HepG2 (cell line): ENCODE measurements around the gene ARPIN. TPM values are rescaled to one million over a fixed set of nuclear protein-coding genes. Genes with fewer than 3 reads are reported as not detected.

Experiments used
- AHDC1 ChIP-seq: sonication (generic); formaldehyde crosslinking; IDR thresholded peaks from 2 replicates; pipeline ENCODE4 v1.5.1; 2020; ENCODE audit warnings: mild to moderate bottlenecking, missing genetic modification reagents, borderline replicate concordance
- CREB1 ChIP-seq, 2 experiments: fragments of 450-650 bp in 1 of 2; IDR thresholded peaks; 2 replicates each; pipeline ENCODE4 v1.6.1; 2016 to 2017; ENCODE audit warnings: control low read depth in 1 of 2, mild to moderate bottlenecking in 1 of 2, missing compliant biosample characterization in 1 of 2, missing genetic modification characterization in 1 of 2
- EP300 ChIP-seq, 3 experiments: sonication (generic) in 1 of 3; formaldehyde crosslinking in 1 of 3; IDR thresholded peaks; 2 replicates each; pipeline versions ENCODE4 v1.5.1 to v1.6.1; 2011 to 2020; ENCODE audit warnings: low read depth in 2 of 3, low read length in 2 of 3, borderline replicate concordance in 1 of 3, improper control_type of control experiment in 1 of 3, mild to moderate bottlenecking in 1 of 3, missing genetic modification reagents in 1 of 3, moderate library complexity in 1 of 3
- FOSL2 ChIP-seq: sonication (generic); formaldehyde crosslinking; IDR thresholded peaks from 2 replicates; pipeline ENCODE4 v1.4.0; 2020; ENCODE audit warnings: missing genetic modification reagents
- FOXJ3 ChIP-seq: sonication (generic); formaldehyde crosslinking; IDR thresholded peaks from 2 replicates; pipeline ENCODE4 v1.4.0; 2020; ENCODE audit warnings: missing genetic modification reagents, mild to moderate bottlenecking, borderline replicate concordance
- GATAD2A ChIP-seq: IDR thresholded peaks from 2 replicates; pipeline ENCODE4 v1.6.1; 2016
- MIXL1 ChIP-seq: IDR thresholded peaks from 2 replicates; pipeline ENCODE4 v1.6.1; 2016
- SALL2 ChIP-seq: sonication (generic); formaldehyde crosslinking; IDR thresholded peaks from 2 replicates; pipeline ENCODE4 v1.8.1; 2023; ENCODE audit warnings: mild to moderate bottlenecking, missing genetic modification reagents, inconsistent platforms
- SOX5 ChIP-seq: IDR thresholded peaks from 2 replicates; pipeline ENCODE4 v1.6.1; 2016; ENCODE audit warnings: borderline replicate concordance
- TBX3 ChIP-seq: fragments of 450-650 bp; IDR thresholded peaks from 2 replicates; pipeline ENCODE4 v1.6.1; 2017; ENCODE audit warnings: antibody characterized with exemption, mild to moderate bottlenecking, inconsistent platforms, borderline replicate concordance
- ZNF558 ChIP-seq: sonication (generic); formaldehyde crosslinking; IDR thresholded peaks from 2 replicates; pipeline ENCODE4 v1.9.0; 2022; ENCODE audit warnings: mild to moderate bottlenecking, missing genetic modification reagents, borderline replicate concordance
- ZNF710 ChIP-seq: sonication (generic); formaldehyde crosslinking; IDR thresholded peaks from 2 replicates; pipeline ENCODE4 v1.5.0; 2020; ENCODE audit warnings: mild to moderate bottlenecking, missing genetic modification reagents, borderline replicate concordance
- ZNF75D ChIP-seq: sonication (generic); formaldehyde crosslinking; IDR thresholded peaks from 2 replicates; pipeline ENCODE4 v1.8.1; 2023; ENCODE audit warnings: missing genetic modification reagents, mild to moderate bottlenecking, borderline replicate concordance
- ZNF782 ChIP-seq: sonication (generic); formaldehyde crosslinking; IDR thresholded peaks from 2 replicates; pipeline ENCODE4 v1.4.0; 2020; ENCODE audit warnings: missing genetic modification reagents, mild to moderate bottlenecking, borderline replicate concordance
- polyA plus RNA-seq, 8 experiments: library from polyadenylated mRNA; depleted of rRNA in 3 of 8; stranded (reverse) in 7 of 8; unstranded in 1 of 8; fragments of >200 nt; fragmentation: Illumina TruSeq in 4 of 8; extraction: Trizol in 4 of 8; gene quantifications; 2 replicates each; pipeline versions ENCODE4 v1.2.1 to v1.2.3, GENCODE V29; 2011 to 2016; ENCODE audit warnings: low read depth in 4 of 8, missing spikeins in 1 of 8, mixed read lengths in 1 of 8; ENCODE audit not compliant: insufficient read depth in 1 of 8
- total RNA-seq, 5 experiments: library from RNA; depleted of rRNA; stranded (reverse); fragments of >200 nt; fragmentation: Illumina TruSeq; extraction: Trizol; gene quantifications; 2 replicates each; pipeline ENCODE4 v1.2.3, GENCODE V29; 2016; ENCODE audit warnings: low read depth in 1 of 5
- TF ChIP-seq, protein P1 (sequence below): IDR thresholded peaks from 2 replicates; pipeline ENCODE4 v1.4.0; 2020; ENCODE audit warnings: mild to moderate bottlenecking, missing genetic modification reagents

The ARPIN gene
- total and polyA plus RNA-seq, 2 of the 13 experiments (the other 11 are each of a cell fraction or from before 2014, with no cell fraction given), result 2.8 to 5.0 TPM

DNA sequence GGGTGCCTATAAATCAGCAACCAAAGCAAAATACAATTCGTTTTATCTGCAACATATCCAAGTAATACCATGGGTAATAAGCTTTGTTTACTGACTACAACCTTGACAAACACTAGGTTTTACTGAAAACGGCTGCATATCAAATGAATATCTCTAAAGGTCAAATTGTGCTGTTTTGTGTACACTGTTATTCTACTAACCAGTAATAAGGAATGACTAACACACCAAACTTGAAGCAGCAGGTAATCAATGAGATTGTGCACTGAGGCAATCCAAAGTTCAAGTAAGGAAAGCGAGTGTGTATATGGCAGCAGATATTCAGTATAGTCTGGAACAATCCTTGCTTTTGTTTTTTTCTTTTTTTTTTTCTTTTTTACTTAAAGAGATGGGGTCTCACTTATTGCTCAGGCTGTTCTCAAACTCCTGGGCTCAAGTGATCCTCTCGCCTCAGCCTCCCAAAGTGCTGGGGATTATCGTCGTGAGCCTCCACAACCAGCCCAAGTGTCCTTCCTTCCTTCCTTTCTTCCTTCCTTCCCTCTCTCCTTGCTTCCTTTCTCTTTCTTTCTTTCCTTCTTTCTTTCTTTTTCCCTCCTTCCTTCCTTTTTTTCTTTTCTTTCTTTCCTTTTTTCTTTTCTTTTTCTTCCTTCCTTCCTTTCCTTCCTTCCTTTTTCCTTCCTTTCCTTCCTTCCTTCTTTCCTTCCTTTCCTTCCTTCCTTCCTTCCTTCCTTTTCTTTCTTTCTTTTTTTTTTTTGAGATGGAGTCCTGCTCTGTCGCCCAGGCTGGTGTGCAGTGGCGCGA lies 53.9 kb downstream of the ARPIN start (continued):
- TF ChIP-seq, protein P1, sequence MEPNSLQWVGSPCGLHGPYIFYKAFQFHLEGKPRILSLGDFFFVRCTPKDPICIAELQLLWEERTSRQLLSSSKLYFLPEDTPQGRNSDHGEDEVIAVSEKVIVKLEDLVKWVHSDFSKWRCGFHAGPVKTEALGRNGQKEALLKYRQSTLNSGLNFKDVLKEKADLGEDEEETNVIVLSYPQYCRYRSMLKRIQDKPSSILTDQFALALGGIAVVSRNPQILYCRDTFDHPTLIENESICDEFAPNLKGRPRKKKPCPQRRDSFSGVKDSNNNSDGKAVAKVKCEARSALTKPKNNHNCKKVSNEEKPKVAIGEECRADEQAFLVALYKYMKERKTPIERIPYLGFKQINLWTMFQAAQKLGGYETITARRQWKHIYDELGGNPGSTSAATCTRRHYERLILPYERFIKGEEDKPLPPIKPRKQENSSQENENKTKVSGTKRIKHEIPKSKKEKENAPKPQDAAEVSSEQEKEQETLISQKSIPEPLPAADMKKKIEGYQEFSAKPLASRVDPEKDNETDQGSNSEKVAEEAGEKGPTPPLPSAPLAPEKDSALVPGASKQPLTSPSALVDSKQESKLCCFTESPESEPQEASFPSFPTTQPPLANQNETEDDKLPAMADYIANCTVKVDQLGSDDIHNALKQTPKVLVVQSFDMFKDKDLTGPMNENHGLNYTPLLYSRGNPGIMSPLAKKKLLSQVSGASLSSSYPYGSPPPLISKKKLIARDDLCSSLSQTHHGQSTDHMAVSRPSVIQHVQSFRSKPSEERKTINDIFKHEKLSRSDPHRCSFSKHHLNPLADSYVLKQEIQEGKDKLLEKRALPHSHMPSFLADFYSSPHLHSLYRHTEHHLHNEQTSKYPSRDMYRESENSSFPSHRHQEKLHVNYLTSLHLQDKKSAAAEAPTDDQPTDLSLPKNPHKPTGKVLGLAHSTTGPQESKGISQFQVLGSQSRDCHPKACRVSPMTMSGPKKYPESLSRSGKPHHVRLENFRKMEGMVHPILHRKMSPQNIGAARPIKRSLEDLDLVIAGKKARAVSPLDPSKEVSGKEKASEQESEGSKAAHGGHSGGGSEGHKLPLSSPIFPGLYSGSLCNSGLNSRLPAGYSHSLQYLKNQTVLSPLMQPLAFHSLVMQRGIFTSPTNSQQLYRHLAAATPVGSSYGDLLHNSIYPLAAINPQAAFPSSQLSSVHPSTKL, result peak; percentile 84
- TF ChIP-seq ZNF710, result peak; percentile 65; the same call in 1 of the 2 replicates
- TF ChIP-seq FOSL2, result peak; percentile 70
- peak in 1 of 2 experiments; percentile 39; a peak in 1 of 4 replicates for TF ChIP-seq EP300 (IDR thresholded peaks at IDR 0.05; ENCODE audit: low read depth in 2 of 2, low read length in 2 of 2)
- TF ChIP-seq EP300 (CRISPR knock-in tag; IDR thresholded peaks at IDR 0.05; ENCODE audit: borderline replicate concordance), result no peak
- no peak for TF ChIP-seq ZNF558
- peak; percentile 42; the same call in 1 of the 2 replicates for TF ChIP-seq TBX3
- peak; percentile 60; the same call in 1 of the 2 replicates for TF ChIP-seq SOX5 (CRISPR knock-in tag)
- peak; percentile 23; the same call in 1 of the 2 replicates for TF ChIP-seq AHDC1 (CRISPR knock-in tag)
- TF ChIP-seq MIXL1 (CRISPR knock-in tag), result peak; percentile 54; the same call in 1 of the 2 replicates
- no peak for TF ChIP-seq ZNF782 (CRISPR knock-in tag)
- TF ChIP-seq FOXJ3 (CRISPR knock-in tag), result peak; percentile 31; the same call in 1 of the 2 replicates
- TF ChIP-seq CREB1 (IDR thresholded peaks at IDR 0.05), result no peak
- TF ChIP-seq CREB1 (CRISPR knock-in tag; IDR thresholded peaks at IDR 0.05), result peak; percentile 46
- TF ChIP-seq GATAD2A (CRISPR knock-in tag), result peak; percentile 85
- TF ChIP-seq ZNF75D (CRISPR knock-in tag), result no peak
- TF ChIP-seq SALL2 (CRISPR knock-in tag), result no peak
